NCI-H524 treated with DMSO at 0.1 percent for 48 hours (cell line): ENCODE data around the gene ASIC5.
A peak's percentile ranks its signal among the peaks of the same experiment; 100 is the strongest.

Experiments used
- DNase-seq: peaks from one replicate; lab custom pipeline; 2025; lab: John Stamatoyannopoulos, UW

ASIC5 gene

DNA sequence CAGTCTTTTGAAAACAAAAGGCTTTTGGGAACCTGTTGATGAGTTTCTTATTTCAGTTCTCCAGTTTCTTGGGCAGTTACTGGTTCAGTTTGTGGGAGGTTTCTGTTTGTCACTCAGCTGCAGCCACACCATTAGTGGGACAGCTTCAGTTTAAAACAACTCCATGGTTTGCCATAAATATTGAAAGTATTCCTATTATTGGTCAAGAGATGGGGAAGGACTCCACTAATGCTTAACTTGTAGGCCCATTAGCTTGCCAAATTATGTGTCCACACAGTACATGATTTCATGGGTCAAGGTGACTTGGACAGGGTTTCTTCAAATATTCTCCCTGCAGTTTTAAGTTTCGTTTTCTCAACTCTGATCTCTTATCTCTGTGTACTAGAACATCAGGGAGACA is 15.5 kb upstream of the ASIC5 start:
- DNase-seq, result no peak

DNA sequence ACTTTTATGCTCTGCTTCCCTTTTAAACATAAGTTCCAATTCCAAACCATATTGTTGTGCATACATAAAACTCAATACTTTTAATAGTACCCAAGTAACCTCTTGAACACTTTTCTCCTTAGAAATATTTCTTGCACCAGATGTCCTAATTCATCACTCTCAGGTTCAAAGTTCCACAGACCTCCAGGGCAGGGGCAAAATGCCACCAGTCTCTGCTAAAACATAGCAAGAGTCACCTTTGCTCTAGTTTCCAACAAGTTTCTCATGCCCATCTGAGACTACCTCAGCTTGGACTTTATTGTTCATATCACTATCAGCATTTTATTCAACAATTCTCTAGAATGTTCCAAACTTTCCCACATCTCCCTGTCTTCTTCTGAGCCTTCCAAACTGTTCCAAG is 13.7 kb upstream of the ASIC5 start:
- DNase-seq, result no peak

DNA sequence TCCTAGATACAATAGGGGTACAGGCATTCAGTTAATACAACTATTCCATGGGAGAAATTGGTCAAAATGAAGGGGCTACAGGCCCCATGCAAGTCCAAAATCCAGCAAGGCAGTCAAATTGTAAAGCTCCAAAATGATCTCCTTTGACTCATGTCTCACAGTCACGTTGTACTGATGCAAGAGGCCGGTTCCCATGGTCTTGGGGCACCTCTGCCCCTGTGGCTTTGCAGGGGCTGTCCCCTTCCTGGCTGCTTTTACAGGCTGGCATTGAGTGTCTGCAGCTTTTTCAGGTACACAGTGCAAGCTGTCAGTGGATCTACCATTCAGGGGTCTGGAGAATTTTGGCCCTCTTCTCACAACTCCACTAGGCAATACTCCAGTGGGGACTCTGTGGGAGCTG is 12.5 kb upstream of the ASIC5 start:
- DNase-seq, result no peak

DNA sequence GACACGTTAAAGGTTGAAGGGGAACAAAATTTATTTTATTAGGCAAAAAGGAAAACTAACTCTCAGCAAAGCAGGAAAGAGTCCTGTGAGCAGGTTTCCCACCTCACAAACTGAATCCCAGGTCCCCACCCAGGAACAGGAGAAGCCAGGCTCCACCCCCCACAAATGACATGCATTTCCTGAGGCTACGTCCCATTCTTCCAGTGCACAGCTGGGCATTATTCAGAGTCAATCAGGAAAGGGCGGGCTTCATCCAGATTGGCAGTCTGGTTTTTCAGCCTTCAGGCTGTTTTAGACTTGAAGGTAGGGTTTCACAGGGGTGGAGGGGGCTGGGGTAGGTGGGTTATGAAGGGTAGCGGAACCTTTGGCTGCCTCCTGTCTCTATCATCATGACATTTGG is 11.9 kb upstream of the ASIC5 start:
- no peak for DNase-seq

DNA sequence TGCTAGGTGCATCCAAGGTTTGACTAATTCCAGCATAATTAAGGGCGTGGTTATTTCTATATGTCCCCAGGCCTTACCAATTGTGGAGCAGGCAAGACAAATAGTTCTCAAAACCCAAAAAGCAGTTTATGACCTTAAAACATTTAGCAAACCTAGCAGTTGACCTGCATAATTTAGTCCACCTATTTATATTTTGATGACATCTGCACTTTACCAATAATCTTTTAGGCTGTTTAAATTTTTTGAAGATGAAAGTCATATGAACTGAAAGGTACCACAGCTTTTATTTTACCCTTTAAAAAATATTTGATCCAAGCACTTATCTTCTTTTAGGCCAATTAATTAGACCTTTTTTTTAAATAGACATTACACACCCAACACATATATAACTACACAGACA is 9.8 kb upstream of the ASIC5 start:
- no peak for DNase-seq

DNA sequence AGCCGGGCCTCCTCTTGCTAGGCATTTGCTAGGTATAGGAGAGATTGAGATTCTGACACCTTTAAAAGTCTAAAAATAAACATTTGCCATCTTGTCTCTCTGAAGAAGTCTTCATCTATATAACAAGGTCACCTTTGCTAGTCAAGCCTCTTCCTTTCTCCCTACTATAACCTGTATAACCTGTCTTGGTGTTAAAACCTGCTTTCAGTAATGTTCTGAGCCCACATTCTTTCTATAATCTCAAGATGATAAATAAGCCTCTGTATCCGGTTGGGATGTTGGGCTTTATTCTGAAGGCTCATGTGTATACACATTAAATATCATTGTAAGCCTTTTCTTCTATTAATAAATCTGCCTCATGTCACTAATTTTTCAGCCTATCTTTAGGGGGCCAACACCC is 10.2 kb downstream of the ASIC5 start:
- DNase-seq, result no peak

DNA sequence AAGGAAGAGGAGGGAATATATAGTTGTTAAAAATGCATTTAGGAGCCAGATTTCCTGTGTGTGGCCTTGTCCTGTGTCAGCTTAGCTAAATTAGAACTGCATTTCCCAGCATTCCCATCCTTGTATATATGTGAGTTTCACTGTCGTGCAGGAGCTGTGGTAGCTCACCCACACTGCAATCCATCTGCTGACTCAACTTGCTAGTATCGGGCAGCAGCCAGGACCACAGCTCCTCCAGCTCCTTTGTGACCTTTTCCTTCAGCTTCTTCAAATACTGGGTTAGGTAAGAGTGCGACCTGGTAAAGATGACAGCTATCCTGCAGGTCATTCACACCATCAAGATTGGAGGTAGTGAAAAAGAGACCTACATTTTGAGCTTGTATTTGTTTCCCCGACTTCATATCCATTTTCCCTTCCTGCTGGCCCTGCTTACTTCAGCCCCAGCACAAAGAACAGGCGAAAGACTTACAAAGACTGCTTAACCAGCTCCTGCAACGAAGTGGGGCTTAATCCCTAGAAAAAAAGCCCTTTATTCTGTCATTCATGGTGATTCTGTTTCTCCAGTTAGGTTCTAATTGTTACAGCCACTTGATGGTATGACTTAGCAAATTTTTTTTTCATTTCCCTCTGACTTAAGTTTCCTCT is 11.4 kb downstream of the ASIC5 start:
- no peak for DNase-seq

DNA sequence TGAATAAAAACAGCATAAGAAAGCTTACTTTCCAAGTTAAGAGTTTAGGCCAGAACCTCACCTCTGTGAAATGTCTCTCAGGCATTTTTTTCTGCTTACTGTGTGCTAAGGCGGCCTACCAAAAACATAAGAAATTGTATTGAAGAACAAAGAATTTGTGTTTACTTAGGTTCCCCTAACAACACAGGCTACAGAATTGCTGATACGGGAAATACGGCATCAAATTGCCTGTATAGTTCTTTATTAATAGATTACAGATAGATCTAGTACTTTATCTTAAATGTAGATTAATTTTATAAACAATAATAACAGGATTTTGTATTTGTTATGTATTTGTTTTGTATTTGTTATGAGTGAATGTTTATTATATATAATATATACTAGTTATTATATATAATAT is 12.9 kb downstream of the ASIC5 start:
- no peak for DNase-seq

DNA sequence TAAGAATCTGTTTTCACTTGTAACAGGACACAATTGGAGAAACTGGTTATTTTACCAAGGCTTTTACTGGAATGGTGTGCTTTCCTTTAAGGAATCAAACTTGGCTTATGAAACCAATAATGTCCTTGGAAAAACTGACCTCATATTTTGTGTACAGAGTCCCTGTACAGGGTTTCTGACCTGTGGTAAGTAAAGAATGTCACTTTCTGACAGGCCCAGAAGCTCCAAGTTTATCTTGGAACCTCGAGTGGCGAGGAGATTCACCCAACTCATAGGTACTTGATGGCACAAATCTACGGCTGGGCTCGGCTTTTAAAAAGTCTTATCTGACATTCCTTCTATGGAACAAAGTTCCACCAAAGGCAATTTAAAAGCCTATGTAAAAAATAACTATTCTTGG is 17.0 kb downstream of the ASIC5 start:
- no peak for DNase-seq

DNA sequence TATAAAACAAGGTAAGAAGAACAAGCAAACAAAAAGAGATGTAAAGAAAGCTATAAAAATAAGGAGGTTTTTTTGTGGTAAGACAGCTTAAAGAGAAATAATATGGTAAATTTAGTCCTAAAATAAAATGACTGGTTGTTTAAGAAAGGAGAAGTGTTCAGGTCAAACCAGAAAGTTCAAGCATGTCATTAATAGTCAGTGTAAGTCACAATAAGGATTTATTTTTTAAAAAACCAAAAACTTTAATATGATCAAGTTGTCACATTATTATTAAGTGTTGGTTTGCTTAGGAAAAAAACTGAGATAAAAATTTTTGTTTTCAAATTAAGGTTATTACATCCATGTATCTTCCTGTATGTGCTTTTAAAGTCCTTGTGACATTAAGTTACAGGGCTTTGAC is 19.1 kb downstream of the ASIC5 start:
- DNase-seq, result no peak

DNA sequence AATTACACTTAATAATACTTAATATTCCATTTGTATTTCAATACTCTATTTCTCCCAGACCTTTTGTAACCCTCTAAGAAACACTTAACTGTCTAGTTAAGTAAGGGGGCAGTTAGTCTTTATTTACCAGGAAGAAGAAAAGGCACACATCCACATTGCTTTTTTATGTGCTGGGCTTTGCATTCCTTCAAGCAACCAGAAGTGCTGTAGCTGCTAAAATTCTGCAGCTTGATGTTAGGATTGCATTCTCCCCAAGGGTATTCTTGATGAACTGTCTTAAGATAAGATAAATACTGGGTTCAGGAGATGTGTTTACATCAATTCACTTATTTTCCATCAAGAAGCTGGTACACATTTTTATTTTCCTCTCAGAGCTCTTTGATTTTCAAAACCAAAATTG is 24.0 kb downstream of the ASIC5 start:
- no peak for DNase-seq

DNA sequence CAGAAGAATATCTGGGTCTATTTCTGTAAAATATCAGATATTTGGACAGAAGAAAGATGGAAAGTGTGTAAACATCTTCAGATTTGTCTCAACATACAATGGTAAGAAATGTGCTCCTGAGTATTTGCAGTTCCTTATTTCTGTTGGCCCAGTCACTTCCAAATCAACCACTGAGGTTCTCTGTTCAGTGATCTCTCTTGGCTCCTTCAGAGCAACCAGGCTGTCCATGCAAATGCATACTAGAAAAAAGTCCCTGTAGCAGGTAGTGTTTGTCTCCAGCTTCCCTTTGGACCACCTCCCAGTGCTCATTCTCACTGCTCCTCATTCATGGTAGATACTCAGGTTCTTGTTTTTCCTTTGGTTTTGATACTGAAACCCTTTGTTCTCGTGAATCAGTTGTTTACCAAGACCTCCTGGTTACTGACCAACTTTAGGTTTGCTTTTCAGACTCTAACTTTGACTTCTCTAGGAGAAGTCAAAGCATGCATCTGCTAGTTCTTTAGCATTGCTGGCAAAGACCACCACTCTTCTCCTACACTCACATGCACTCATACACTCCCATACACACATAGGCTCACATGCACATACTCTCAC is 28.8 kb downstream of the ASIC5 start:
- DNase-seq, result no peak

DNA sequence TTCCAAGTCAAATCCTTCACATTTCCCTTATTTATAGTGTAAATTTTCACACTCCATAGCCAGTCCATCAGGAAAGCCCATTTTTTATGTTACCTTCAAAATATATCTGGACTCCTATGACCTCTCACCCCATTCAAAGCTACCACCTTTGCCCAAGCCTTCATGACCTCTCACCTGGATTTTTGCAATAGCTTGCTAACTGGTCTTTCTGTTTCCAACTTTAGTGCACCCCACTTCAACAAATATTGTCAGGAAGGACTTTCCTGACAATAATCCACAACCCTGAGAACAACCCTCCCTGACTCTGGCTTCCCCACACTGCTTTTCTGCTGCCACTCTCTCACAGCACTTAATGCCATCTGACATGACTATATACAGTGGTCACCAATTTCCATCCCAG is 33.4 kb downstream of the ASIC5 start:
- no peak for DNase-seq

DNA sequence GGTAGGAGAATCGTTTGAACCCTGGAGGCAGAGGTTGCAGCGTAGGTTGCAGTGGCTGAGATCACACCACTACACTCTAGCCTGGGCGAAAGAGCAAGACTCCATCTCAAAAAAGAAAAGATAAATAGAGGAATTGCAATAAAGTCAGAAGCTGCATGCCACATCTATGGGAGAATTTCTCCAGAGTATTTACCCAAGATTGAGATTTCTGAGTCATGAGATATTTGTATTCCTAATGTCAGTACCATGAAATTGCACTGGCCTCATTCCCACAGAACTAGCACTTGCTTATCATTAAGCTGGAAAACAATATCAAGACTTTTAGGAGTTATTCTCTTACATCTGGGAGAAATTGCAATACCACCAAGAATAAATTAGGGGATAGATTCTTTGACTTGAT is 37.4 kb downstream of the ASIC5 start:
- DNase-seq, result no peak

DNA sequence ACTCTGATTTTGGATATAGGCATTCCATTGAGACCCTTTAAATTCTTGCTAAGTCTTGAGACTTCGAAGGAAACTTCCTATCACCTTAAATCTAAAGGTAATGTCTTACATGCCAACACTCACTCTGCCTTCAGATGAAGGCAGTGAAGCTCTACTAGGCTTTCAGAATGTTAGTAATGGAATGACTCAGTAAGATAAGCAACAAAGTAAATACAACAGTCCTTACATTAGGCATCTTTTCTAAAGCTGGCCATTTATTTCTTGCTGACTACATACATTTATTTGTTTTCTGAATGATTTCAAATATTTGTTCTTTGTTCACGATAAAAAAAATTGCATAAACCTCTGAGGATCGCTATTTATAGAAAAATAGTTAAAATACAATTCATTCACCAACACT is 43.5 kb downstream of the ASIC5 start:
- no peak for DNase-seq

DNA sequence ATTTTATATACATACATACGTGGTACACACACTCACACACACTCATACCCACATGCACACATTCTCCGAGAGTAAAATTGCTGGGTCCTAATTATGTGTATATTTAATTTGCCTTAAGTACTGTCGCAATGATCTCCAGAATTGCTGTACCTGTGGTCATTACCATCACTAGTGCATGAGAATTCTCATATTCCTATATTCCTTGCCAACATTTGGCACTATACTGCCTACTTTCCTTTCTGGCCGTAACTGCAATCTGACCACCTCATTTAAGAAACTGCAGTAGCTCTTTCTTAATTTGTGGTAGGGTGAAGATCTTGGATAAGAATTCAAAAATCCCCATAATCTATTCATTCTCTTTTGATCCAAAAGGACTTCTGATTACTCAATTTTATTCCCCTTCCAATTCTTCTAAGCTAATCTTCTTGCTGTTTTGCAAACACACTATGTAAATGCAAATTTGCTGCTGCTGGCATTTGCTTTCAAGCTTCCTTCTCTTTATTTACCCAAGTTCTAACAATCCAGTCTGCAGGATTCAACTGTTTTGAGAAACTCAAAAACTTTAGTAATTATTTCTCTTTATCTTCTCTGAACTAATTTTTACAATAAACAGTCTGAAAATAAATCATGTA is 45.1 kb downstream of the ASIC5 start:
- no peak for DNase-seq

DNA sequence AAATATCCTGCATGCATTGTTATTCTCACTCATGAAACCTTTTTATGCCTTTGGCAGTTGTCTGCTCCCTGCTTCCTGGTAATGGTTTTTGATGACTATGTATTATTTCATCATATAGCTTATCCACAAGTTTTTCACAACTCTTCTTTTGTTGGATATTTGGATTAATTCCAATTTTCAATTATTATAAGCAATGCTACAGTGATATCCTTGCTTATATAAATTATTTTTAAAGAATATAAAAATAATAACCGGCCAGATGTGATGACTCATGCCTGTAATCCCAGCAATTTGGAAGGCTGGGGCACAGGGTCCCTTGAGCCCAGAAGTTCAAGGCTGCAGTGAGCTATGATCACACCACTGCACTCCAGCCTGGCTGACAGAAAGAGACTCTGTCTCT is 47.0 kb downstream of the ASIC5 start:
- DNase-seq, result no peak

DNA sequence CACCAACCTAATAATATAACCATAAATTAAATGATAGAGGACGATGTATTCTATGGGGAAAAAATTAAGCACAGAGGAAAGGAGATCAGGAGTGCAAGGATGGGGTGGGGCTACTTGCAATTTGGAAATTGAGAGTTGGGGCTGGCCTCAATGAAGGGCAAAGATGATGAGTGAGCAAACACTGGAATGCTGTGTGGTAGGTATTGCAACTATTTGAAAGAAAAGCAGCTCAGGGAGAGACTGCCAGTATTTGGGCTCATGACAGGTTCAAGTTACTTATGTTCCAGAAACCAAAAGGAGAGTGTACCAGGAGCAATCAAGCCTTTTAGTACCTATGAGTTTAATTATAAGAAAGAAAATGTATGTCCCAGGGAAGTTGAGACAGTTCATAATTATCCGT is 47.4 kb downstream of the ASIC5 start:
- no peak for DNase-seq

DNA sequence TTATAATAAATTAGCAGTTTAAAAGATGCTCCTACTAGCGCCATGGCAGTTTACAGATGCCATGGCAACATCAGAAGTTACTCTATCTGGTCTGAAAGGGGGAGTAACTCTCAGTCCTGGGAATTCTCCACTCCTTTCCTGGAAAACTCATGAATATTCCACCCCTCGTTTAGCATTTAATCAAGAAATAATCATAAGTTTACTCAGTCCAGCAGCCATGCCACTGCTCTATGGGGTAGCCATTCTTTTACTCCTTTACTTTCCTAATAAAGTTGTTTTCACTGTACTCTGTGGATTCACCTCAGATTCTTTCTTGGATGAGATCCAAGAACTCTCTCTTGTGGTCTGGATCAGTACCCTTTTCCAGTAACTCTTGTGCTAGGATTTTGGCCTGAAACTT is 55.0 kb downstream of the ASIC5 start:
- DNase-seq, result no peak

DNA sequence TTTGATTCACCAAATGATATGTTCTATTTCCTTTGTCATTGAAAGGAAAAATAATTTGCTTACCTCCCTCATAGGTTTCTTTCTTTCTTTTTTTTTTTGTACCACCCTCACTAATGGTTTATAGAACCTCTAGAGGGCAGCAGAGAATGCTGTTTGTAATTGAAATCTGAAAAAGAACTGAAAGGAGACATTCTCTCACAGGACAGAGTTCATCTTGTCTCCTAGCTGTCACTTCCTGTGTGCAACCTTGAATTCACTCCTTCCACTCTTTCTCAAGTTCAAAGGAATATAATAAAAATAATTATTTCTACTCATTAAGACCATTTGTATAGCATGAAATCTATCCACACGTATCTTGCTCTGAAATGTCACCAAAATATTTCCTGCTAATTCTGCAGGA is 56.2 kb downstream of the ASIC5 start:
- peak; percentile 10 for DNase-seq

DNA sequence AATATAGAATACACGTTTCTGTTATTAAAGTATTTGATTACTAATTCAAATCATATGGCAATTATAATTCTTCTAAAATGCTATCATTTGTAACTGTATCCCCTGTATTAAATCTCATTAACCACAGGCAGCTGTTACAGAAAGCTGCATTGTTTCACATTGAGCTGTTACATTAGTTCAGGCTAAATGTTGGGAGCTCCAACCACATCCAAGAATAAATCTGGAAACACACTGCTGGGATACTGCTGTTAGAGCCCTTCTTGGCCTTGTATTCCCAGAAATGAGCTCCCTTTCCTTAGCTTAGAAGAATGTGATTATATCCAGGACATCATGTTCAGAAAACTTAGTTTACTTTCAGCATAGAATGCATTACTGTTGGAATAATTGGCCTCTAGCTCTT is 59.1 kb downstream of the ASIC5 start:
- no peak for DNase-seq

DNA sequence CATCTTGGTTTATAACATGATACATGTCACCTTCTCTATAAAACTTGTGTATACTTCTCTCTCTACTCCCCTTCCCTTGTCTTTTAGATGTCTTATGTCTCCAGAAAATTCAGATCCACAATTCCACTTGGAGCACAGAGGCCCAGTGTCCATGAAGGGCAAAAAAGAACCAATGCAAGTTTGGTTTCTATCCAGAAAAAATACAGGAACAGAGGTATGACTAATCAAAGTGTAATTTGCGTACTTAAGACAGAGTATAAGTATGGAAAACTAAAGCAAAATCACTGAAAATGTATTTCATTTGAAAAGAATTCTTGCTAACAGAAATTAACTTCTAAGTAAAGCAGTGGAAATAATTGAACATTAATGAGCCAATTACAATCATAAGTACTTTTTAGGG is 61.1 kb downstream of the ASIC5 start:
- no peak for DNase-seq

DNA sequence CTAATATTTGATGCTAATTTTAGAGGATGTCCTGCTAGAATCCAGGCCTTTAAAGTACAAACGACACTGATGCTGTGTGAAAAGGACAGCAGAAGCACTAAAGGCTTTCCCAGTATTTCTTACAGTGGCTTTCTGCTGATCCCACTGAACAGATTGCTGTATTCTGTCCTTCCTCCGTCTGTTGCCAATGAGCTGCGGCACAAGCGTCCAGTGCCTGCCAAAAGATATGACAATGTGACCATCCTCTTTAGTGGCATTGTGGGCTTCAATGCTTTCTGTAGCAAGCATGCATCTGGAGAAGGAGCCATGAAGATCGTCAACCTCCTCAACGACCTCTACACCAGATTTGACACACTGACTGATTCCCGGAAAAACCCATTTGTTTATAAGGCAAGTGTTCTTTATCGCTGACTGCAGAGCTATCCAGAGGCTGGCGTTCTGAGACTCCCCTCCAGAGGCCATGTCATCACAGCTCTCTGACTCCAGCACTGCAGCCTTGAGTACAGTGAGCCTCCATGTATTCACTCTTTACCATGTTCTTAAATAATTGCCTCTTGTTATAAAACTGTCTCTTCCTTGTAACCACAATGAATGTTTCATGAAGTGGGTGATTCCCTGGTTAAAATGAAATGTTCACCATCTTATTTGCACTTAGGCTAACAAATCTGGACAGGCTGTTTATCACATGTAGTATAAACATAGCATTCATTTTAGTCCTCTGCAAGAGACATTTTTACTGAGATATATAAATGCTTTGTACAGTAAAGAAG is 63.7 kb downstream of the ASIC5 start:
- DNase-seq, result no peak
